ENCODE data around the gene FAM200A. TPM values are rescaled to one million over a fixed set of nuclear protein-coding genes. Genes with fewer than 3 reads are reported as not detected.

Gene FAM200A
- total and polyA plus RNA-seq, 2 of the 13 experiments (the other 11 are each of a cell fraction or from before 2014, with no cell fraction given): 4.7 to 6.3 TPM

GRCh38 chr7:99504603-99505323 lies 47.2 kb downstream of the FAM200A start, which contains the start of gene ZKSCAN5 (continued):
- TF ChIP-seq ZNF724P (CRISPR knock-in tag; IDR thresholded peaks at IDR 0.05; ENCODE audit: borderline replicate concordance) (no peak), KAT7 (CRISPR knock-in tag; IDR thresholded peaks at IDR 0.05; ENCODE audit: borderline replicate concordance) (no peak; the same call in 1 of the 2 replicates), ZNF572 (CRISPR knock-in tag; IDR thresholded peaks at IDR 0.05) (peak; percentile 69; the same call in 1 of the 2 replicates), ZNF567 (CRISPR knock-in tag; IDR thresholded peaks at IDR 0.05; ENCODE audit: borderline replicate concordance) (no peak), ZBTB8A (CRISPR knock-in tag; IDR thresholded peaks at IDR 0.05; ENCODE audit: borderline replicate concordance, low read depth) (no peak), PTBP1 (IDR thresholded peaks at IDR 0.05; ENCODE audit: low read depth, low read length, poor library complexity, severe bottlenecking) (no peak), ZNF619 (CRISPR knock-in tag; IDR thresholded peaks at IDR 0.05) (no peak), ZNF713 (CRISPR knock-in tag; IDR thresholded peaks at IDR 0.05) (no peak), KAT8 (CRISPR knock-in tag; IDR thresholded peaks at IDR 0.05) (peak; percentile 83), ZNF350 (CRISPR knock-in tag; IDR thresholded peaks at IDR 0.05; ENCODE audit: borderline replicate concordance, low read depth) (peak; percentile 87; the same call in 1 of the 2 replicates), TBX3 (IDR thresholded peaks at IDR 0.05; ENCODE audit: borderline replicate concordance) (no peak; the same call in 1 of the 2 replicates), KDM4B (CRISPR knock-in tag; IDR thresholded peaks at IDR 0.05) (no peak), MBNL3 (CRISPR knock-in tag; conservative IDR thresholded peaks at IDR 0.05) (no peak), BCL6 (CRISPR knock-in tag; IDR thresholded peaks at IDR 0.05) (peak; percentile 57; the same call in 1 of the 2 replicates), ZNF232 (CRISPR knock-in tag; IDR thresholded peaks at IDR 0.05; ENCODE audit: borderline replicate concordance) (no peak), CEBPG (CRISPR knock-in tag; IDR thresholded peaks at IDR 0.05) (peak; percentile 47; the same call in 1 of the 2 replicates), HNRNPK (IDR thresholded peaks at IDR 0.05; ENCODE audit: low read depth, low read length, poor library complexity, severe bottlenecking) (no peak), KLF11 (CRISPR knock-in tag; IDR thresholded peaks at IDR 0.05) (no peak), AKAP8 (CRISPR knock-in tag; IDR thresholded peaks at IDR 0.05) (0 out of 2 replicates have a peak, but pooled peaks have one; percentile 62), SATB2 (CRISPR knock-in tag; IDR thresholded peaks at IDR 0.05) (no peak), RCOR2 (CRISPR knock-in tag; IDR thresholded peaks at IDR 0.05) (no peak), ZNF24 (IDR thresholded peaks at IDR 0.05) (no peak), ZNF749 (CRISPR knock-in tag; IDR thresholded peaks at IDR 0.05; ENCODE audit: borderline replicate concordance) (no peak), ZNF530 (CRISPR knock-in tag; IDR thresholded peaks at IDR 0.05; ENCODE audit: low read depth) (no peak), MEF2D (CRISPR knock-in tag; IDR thresholded peaks at IDR 0.05) (peak; percentile 81; the same call in 1 of the 2 replicates), SUZ12 (IDR thresholded peaks at IDR 0.05; ENCODE audit: low read depth, low read length) (peak; percentile 64)
- TF ChIP-seq, protein P1, sequence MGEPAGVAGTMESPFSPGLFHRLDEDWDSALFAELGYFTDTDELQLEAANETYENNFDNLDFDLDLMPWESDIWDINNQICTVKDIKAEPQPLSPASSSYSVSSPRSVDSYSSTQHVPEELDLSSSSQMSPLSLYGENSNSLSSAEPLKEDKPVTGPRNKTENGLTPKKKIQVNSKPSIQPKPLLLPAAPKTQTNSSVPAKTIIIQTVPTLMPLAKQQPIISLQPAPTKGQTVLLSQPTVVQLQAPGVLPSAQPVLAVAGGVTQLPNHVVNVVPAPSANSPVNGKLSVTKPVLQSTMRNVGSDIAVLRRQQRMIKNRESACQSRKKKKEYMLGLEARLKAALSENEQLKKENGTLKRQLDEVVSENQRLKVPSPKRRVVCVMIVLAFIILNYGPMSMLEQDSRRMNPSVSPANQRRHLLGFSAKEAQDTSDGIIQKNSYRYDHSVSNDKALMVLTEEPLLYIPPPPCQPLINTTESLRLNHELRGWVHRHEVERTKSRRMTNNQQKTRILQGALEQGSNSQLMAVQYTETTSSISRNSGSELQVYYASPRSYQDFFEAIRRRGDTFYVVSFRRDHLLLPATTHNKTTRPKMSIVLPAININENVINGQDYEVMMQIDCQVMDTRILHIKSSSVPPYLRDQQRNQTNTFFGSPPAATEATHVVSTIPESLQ (CRISPR knock-in tag; conservative IDR thresholded peaks at IDR 0.05): no peak
- TF ChIP-seq, protein P2, sequence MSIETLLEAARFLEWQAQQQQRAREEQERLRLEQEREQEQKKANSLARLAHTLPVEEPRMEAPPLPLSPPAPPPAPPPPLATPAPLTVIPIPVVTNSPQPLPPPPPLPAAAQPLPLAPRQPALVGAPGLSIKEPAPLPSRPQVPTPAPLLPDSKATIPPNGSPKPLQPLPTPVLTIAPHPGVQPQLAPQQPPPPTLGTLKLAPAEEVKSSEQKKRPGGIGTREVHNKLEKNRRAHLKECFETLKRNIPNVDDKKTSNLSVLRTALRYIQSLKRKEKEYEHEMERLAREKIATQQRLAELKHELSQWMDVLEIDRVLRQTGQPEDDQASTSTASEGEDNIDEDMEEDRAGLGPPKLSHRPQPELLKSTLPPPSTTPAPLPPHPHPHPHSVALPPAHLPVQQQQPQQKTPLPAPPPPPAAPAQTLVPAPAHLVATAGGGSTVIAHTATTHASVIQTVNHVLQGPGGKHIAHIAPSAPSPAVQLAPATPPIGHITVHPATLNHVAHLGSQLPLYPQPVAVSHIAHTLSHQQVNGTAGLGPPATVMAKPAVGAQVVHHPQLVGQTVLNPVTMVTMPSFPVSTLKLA (IDR thresholded peaks at IDR 0.05): no peak
- TF ChIP-seq, protein P3, sequence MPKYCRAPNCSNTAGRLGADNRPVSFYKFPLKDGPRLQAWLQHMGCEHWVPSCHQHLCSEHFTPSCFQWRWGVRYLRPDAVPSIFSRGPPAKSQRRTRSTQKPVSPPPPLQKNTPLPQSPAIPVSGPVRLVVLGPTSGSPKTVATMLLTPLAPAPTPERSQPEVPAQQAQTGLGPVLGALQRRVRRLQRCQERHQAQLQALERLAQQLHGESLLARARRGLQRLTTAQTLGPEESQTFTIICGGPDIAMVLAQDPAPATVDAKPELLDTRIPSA (CRISPR knock-in tag; IDR thresholded peaks at IDR 0.05; ENCODE audit: borderline replicate concordance): no peak; the same call in 1 of the 2 replicates

All from HepG2 (cell line).